Endothelial cell of umbilical vein (primary cell): Measurements from ENCODE around the gene MCUR1. TPM values are rescaled to one million over a fixed set of nuclear protein-coding genes. Genes with fewer than 3 reads are reported as not detected.
"Not testable (repeated sequence)": the region's sequence is repeated elsewhere in the genome, so short reads cannot be mapped to it uniquely, and the experiment has no call there.

Experiments used
- BruUV-seq: library from RNA; stranded (reverse); fragments of 400-500 nt; replicated peaks from 2 replicates; lab custom pipeline; 2021; lab: Mats Ljungman, UMichigan
- CTCF ChIA-PET: fragments of 300-600, 350-600 bp; sonication (Branson Sonifier 250); formaldehyde crosslinking; loops from one replicate; lab custom pipeline; 2021; ENCODE audit warnings: antibody characterized with exemption, inconsistent platforms; lab: Charles Lee
- POLR2A ChIA-PET: fragments of 300-600, 350-600 bp; sonication (Branson Sonifier 250); formaldehyde crosslinking; loops from one replicate; lab custom pipeline; 2021; ENCODE audit warnings: antibody characterized with exemption, inconsistent platforms; lab: Charles Lee
- DNase-seq: peaks from one replicate; pipeline ENCODE4 v3.0.0-alpha.2; 2011; ENCODE audit warnings: low read depth, low spot score
- FAIRE-seq: peaks from 2 replicates; lab custom pipeline; 2011; peaks lifted over from hg19 to GRCh38; lab: Jason Lieb, UNC
- H2AFZ ChIP-seq: 2 replicates; pipeline ENCODE4 v1.6.0; 2012; ENCODE audit warnings: low read depth, low read length, control low read depth, inconsistent platforms
- H3K27ac ChIP-seq: 2 replicates; pipeline ENCODE4 v1.5.1; 2011; ENCODE audit warnings: low read depth, mild to moderate bottlenecking, control low read depth, low read length, moderate library complexity; ENCODE audit not compliant: insufficient read depth
- H3K27me3 ChIP-seq, 2 experiments: 2 replicates each; pipeline versions ENCODE4 v1.6.0 to v1.6.1; 2011; ENCODE audit warnings: low read length in 2 of 2, mixed read lengths in 1 of 2; ENCODE audit not compliant: control insufficient read depth in 2 of 2, insufficient read depth in 2 of 2
- H3K36me3 ChIP-seq, 2 experiments: 2 replicates in 1 of 2; 3 replicates in 1 of 2; pipeline ENCODE4 v1.5.1; 2011; ENCODE audit warnings: low read length in 2 of 2, mild to moderate bottlenecking in 1 of 2, moderate library complexity in 1 of 2; ENCODE audit not compliant: control insufficient read depth in 2 of 2, insufficient read depth in 2 of 2; ENCODE audit errors: extremely low read depth in 1 of 2
- H3K4me1 ChIP-seq: 3 replicates; pipeline ENCODE4 v1.5.1; 2011; ENCODE audit warnings: mild to moderate bottlenecking, low read length; ENCODE audit not compliant: control insufficient read depth, insufficient read depth; ENCODE audit errors: extremely low read depth
- H3K4me2 ChIP-seq: 2 replicates; pipeline ENCODE4 v1.6.1; 2011; ENCODE audit warnings: low read length, control low read depth, mixed read lengths; ENCODE audit not compliant: insufficient read depth
- H3K4me3 ChIP-seq, 3 experiments: fragments of 200-600 bp in 1 of 3; sonication (generic), shearing (Covaris generic) in 1 of 3; replicated peaks in 1 of 3; 2 replicates each; pipeline ENCODE4 v1.5.1; 2011 to 2016; ENCODE audit warnings: control low read depth in 3 of 3, low read length in 3 of 3, mild to moderate bottlenecking in 2 of 3, inconsistent platforms in 1 of 3, low read depth in 1 of 3, moderate library complexity in 1 of 3; ENCODE audit not compliant: insufficient read depth in 1 of 3
- H3K79me2 ChIP-seq: 2 replicates; pipeline ENCODE4 v1.6.0; 2012; ENCODE audit warnings: low read length, inconsistent platforms; ENCODE audit not compliant: control insufficient read depth, insufficient read depth
- H3K9ac ChIP-seq: replicated peaks from 2 replicates; pipeline ENCODE3; 2011; ENCODE audit warnings: low read length, control low read depth; ENCODE audit not compliant: insufficient read depth; ENCODE audit errors: extremely low read depth
- H3K9me1 ChIP-seq: replicated peaks from 3 replicates; pipeline ENCODE4 v1.6.0; 2011; ENCODE audit warnings: mild to moderate bottlenecking, low read length; ENCODE audit not compliant: control insufficient read depth, insufficient read depth; ENCODE audit errors: extremely low read depth
- H3K9me3 ChIP-seq: replicated peaks from 2 replicates; pipeline ENCODE4 v1.5.1; 2012; ENCODE audit warnings: low read length, inconsistent platforms; ENCODE audit not compliant: control insufficient read depth, insufficient read depth
- H4K20me1 ChIP-seq: replicated peaks from 2 replicates; pipeline ENCODE3; 2011; ENCODE audit warnings: mild to moderate bottlenecking, low read length; ENCODE audit not compliant: control insufficient read depth, insufficient read depth; ENCODE audit errors: extremely low read depth
- CTCF ChIP-seq, 2 donors: IDR thresholded peaks; 1 replicate in 1 of 2; 2 replicates in 1 of 2; pipeline ENCODE4 v1.5.1; 2011; ENCODE audit warnings: low read length in 2 of 2, mild to moderate bottlenecking in 2 of 2, moderate library complexity in 2 of 2, control low read depth in 1 of 2, inconsistent platforms in 1 of 2, low read depth in 1 of 2; ENCODE audit not compliant: insufficient read depth in 1 of 2; ENCODE audit errors: extremely low read depth in 1 of 2
- EZH2 ChIP-seq: IDR thresholded peaks from 2 replicates; pipeline ENCODE4 v1.6.1; 2012; ENCODE audit warnings: borderline replicate concordance, low read depth, mild to moderate bottlenecking, moderate library complexity, low read length, inconsistent platforms; ENCODE audit not compliant: severe bottlenecking
- FOS ChIP-seq: IDR thresholded peaks from 2 replicates; pipeline ENCODE4 v1.6.1; 2011; ENCODE audit warnings: mild to moderate bottlenecking, low read length, moderate library complexity, borderline replicate concordance; ENCODE audit not compliant: insufficient read depth
- GATA2 ChIP-seq: IDR thresholded peaks from 2 replicates; pipeline ENCODE4 v1.7.0; 2011; ENCODE audit warnings: low read depth, mild to moderate bottlenecking, moderate library complexity, mixed read lengths, low read length; ENCODE audit not compliant: insufficient read length, insufficient read depth
- JUN ChIP-seq: IDR thresholded peaks from 2 replicates; pipeline ENCODE4 v1.6.1; 2011; ENCODE audit warnings: borderline replicate concordance, low read depth; ENCODE audit not compliant: insufficient read length, insufficient read depth
- MAX ChIP-seq: IDR thresholded peaks from 2 replicates; pipeline ENCODE4 v1.6.1; 2011; ENCODE audit not compliant: insufficient read depth, insufficient read length
- MYC ChIP-seq: IDR thresholded peaks from one replicate; pipeline ENCODE4 v1.6.1; 2011; ENCODE audit warnings: mild to moderate bottlenecking, low read depth, low read length
- POLR2A ChIP-seq: IDR thresholded peaks from 2 replicates; pipeline ENCODE4 v1.6.1; 2012; ENCODE audit warnings: low read depth, mild to moderate bottlenecking, control low read depth, low read length
- POLR2AphosphoS5 ChIP-seq: IDR thresholded peaks from 2 replicates; pipeline ENCODE4 v1.6.1; 2012; ENCODE audit warnings: low read depth, mild to moderate bottlenecking, control low read depth, low read length, moderate library complexity; ENCODE audit not compliant: insufficient read depth
- dilution Hi-C: fragments of 300-500 bp; cut with MboI; formaldehyde crosslinking; loops from one replicate; pipeline ENCODE4 v1.15.0; 2019; ENCODE audit warnings: low sequenced_read_pairs; ENCODE audit not compliant: extremely low pct_ligation_motif_present
- intact Hi-C: fragments of 100-400 bp; cut with micrococcal nuclease; formaldehyde crosslinking; loops from one replicate; pipeline ENCODE4 v1.10.0; 2022
- polyA plus RNA-seq, 4 experiments: library from polyadenylated mRNA; depleted of rRNA in 3 of 4; stranded (reverse) in 3 of 4; unstranded in 1 of 4; fragments of >200 nt; gene quantifications; 2 replicates each; pipeline versions ENCODE4 v1.2.1 to v1.2.3, GENCODE V29; 2011 to 2012; ENCODE audit warnings: missing spikeins in 1 of 4
- total RNA-seq: library from RNA; stranded (reverse); gene quantifications from 2 replicates; pipeline ENCODE4 v1.2.3, GENCODE V29; 2021

MCUR1 gene
- total and polyA plus RNA-seq, 2 donors (not counting 3 experiments of a cell fraction or from before 2014, with no cell fraction given): 6.2 to 21.2 TPM

- Histone ChIP-seq H3K27ac (no peak overlapping the region), H2AFZ (no peak overlapping the region), H3K9me3 (no peaks in the 10 kb centered on the region), H3K4me1 (no peaks in the 10 kb centered on the region), H3K36me3 (no peaks in the 10 kb centered on the region), H3K9me1 (no peaks in the 10 kb centered on the region), H4K20me1 (no peaks in the 10 kb centered on the region), H3K79me2 (no peaks in the 10 kb centered on the region), H3K4me3 (no peak overlapping the region), H3K4me2 (no peak overlapping the region), H3K9ac (no peak overlapping the region), H3K27me3 (no peaks in the 10 kb centered on the region)
- ChIA-PET CTCF (no interaction called here), POLR2A (no interaction called here)
- DNase-seq (no peak), FAIRE-seq (no peak)
- no TSS peak for BruUV-seq
- no peak for TF ChIP-seq FOS
- no peak for TF ChIP-seq CTCF (IDR thresholded peaks at IDR 0.05; ENCODE audit: extremely low read depth in 1 of 2, insufficient read depth in 1 of 2, low read depth in 1 of 2, low read length in 2 of 2)
- TF ChIP-seq POLR2A: no peak
- no peak for TF ChIP-seq MYC
- TF ChIP-seq MAX: no peak
- no peak for TF ChIP-seq POLR2AphosphoS5
- TF ChIP-seq EZH2: no peak
- TF ChIP-seq JUN: no peak
- TF ChIP-seq GATA2: no peak
- dilution Hi-C loops: no loop called here
- intact Hi-C loops: no loop called here
Observed at GRCh38 chr6:13851330-13851729, 37.0 kb upstream of the MCUR1 start.

GRCh38 chr6:13850690-13851089, 36.3 kb upstream of the MCUR1 start:
- H3K9me3 ChIP-seq, H3K27me3 ChIP-seq, intact Hi-C loops, POLR2A ChIA-PET, H3K4me3 ChIP-seq, H3K9me1 ChIP-seq, H3K27ac ChIP-seq, BruUV-seq, DNase-seq, H3K9ac ChIP-seq, H3K36me3 ChIP-seq, FAIRE-seq, H3K4me2 ChIP-seq, H2AFZ ChIP-seq, H3K4me1 ChIP-seq, H4K20me1 ChIP-seq, dilution Hi-C loops, H3K79me2 ChIP-seq, CTCF ChIA-PET: not testable (repeated sequence)
